GM18508 (cell line): ENCODE results near the gene BCL2L14.

Source experiments
- ATAC-seq: cut with Tn5 transposase; IDR thresholded peaks from one replicate; pipeline ENCODE4 v1.9.1; 2021; ENCODE audit warnings: moderate number of reproducible peaks; ENCODE audit not compliant: insufficient read depth, unreplicated experiment

BCL2L14 gene

DNA sequence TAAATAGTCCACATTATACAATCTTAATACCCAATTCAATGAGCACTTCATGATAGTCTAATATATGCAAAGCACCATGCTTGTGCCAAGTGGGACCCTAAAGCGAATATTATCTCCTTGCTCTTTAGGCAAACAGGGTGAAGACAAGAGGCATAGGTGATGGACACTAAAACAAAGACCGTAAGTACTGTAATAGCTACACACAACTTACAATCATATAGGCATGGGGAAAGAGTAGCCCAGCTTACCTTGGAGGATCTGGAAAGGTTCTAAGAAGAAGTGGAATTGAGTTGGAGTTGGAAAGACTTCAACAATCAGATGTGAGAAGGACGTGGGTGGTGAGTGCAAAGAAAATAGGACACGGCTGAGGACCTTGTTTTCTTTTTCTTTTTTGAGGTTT lies 19.1 kb upstream of the BCL2L14 start:
- ATAC-seq, result no peak

DNA sequence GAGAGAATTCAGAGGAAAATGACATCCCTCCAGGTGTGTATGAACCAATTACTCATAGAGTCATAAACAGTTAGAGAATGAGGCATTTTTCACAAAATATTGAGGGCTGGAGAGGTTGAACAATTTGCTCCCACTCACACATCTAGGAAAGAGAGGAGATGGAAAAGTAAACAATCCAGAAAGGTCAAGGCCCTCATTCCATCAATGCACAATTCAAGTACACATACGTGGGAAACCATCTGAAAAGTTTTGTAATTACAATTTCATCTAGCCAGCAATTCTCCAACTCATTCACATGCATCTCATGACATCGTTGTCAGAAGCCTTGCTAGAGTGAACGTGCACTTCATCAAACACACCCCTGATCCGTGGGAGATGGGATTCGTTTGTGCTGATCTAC lies 15.7 kb upstream of the BCL2L14 start:
- no peak for ATAC-seq

DNA sequence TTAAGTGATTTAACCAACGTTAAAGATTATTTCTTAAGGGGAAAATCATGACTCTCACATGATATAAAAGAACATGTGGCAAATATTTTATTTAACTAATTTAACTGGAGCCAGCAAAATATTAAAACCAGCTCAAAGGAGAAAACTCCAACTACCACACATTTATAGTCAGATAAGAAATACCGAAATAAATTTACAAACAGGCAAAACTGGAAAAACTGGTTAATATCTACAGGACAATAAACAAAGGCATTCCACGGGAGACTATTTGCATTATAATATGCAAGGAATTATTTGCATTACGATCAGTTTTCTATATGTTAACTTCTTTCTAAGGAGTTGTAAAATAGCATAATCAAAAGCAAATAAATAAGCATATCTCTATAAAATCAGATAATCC lies 13.8 kb upstream of the BCL2L14 start:
- no peak for ATAC-seq

DNA sequence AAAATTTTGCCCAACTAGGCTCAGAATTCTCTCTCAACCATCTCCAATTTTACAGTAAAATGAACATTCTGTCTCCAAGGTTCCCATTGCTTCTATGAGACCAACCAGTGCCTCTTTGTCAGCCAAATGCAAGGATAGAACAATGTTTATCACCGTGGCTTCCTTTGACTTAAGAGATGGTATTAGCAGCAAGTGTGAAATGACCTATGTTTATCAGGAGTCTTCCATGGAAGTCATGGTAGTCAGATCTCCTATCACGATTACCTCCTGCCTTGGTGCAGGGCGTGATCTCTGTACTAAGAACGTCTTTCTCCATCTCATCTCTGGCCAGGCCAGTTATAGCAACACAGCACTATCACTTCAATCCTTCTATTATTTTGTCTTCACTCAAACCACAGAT lies 6.1 kb upstream of the BCL2L14 start:
- no peak for ATAC-seq

DNA sequence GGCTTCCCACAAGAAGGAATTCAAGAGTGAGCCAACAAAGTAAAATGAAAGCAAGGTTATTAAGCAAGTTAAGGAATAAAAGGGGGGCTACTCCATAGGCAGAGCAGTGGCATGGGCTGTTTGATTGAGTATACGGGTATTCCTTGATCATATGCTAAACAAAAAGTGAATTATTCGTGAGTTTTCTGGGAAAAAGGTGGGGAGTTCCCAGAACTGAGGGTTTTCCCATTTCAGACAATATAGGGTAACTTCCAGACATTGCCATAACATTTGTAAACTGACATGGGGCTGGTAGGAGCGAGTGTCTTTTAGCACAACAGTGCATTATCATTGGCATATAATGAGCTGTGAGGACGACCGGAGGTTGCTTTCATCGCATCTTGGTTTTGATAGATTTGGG lies 2.0 kb upstream of the BCL2L14 start:
- ATAC-seq, result no peak

DNA sequence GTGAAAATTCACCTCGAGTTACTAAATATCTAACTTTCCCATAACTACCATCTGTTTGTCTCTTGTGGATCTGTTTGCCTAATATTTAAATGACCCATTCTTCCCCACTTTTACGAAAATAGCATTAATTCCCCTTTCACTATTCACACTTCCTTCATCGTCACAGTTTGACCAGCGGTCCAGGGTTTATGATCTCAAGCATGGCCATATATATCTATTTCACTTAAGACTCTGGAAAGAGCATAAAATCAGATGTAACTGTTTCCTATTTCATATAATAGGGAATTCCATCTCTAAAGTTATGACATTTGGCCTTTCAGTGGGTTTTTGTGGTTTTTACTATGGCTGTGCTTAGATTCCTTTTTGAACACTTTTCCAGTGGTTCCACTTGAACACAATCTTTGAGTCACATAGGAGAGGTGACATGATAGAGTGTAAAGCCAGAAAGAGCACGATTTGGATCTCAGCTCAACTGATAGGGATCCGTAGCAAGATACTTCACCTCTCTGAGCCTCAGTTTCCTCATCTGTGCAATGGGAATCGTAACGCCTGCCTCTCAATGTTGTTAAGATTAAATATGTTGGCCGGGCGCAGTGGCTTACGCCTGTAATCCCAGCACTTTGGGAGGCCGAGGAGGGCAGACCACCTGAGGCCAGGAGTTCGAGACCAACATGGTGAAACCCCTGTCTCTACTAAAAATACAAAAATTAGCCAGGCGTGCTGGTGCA lies 754 bp upstream of the BCL2L14 start:
- ATAC-seq, result no peak

DNA sequence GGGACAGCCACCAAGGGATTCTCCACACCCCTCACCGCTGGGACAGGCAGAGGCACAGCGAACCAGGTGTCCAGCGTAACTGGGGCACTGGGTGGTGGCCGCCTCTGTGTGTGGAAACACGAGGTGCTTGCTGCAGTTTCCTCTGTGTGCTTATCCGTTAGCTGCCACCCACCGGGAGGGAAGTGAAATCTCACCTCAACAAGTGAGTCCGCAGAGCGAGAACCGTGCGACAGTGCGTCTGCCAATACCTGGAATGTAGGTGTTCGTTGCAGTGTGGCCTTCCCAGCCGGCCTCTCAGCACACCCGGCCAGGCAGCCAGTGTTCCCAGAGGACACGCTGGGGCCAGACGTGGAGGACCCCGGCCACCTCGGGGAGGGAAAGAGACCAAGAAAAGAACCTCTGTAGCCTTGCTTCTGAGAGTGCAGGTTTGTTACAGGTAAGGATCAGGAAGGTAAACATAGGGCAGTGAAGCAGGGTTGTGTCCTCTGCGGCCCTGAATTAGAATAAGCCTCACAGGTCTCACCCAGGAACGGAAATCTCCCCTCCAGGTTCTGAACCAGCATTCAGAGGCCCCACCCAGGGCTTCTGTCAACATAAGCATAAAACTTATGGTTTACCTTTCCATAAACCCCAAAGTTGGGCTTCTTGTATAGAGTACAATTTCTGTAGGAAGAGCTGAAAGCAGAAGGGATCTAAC lies 1.5 kb downstream of the BCL2L14 start:
- ATAC-seq, result no peak

DNA sequence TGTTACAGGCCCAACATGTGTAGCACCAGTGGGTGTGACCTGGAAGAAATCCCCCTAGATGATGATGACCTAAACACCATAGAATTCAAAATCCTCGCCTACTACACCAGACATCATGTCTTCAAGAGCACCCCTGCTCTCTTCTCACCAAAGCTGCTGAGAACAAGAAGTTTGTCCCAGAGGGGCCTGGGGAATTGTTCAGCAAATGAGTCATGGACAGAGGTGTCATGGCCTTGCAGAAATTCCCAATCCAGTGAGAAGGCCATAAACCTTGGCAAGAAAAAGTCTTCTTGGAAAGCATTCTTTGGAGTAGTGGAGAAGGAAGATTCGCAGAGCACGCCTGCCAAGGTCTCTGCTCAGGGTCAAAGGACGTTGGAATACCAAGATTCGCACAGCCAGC lies 8.6 kb downstream of the BCL2L14 start:
- ATAC-seq, result no peak

DNA sequence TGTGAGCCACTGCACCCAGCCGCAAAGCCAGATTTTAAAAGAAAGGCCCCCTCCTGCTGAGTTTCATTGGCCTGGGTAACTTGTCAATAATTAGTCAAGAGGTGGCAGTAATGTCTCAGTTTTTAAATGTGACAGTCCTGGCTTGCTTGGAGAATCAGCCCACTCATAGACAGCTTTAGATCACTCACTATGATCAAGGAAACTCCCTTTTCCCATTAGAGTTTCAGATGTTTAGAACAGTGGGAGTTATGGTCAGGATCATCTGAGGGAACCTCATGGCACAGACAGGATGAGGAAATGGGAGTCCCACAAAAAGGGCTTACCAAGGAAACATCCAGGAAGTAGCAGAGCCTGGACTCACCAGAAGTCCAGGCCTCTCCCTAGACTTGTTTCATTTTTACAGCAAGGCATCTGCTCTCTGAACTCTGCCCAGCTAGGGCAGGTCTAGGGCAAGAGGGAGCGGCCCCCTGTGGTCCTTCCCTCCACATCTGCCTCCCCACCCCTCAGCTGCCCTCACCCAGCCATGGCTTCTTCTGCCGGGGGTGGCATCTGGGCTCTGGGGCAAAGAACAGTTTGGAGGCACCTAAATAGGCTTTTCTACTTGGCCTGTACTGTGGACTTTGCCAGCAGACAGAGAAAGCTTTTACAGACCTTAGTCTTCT lies 11.2 kb downstream of the BCL2L14 start:
- ATAC-seq, result no peak

DNA sequence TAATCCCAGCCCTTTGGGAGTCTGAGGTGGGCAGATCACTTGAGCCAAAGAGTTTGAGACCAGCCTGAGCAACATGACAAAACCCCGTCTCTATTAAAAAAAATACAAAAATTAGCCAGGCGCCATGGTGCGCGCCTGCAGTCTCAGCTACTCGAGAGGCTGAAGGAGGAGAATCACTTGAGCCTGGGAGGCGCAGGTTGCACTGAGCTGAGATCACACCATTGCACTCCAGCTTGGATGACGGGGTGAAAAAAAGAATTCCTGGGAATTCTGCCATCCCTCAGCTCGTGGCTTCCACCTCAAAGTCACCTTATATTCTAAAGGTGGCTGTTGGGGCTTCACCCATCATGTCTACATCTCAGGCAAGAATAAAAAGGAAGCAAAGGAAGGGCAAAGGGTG lies 12.9 kb downstream of the BCL2L14 start:
- no peak for ATAC-seq

DNA sequence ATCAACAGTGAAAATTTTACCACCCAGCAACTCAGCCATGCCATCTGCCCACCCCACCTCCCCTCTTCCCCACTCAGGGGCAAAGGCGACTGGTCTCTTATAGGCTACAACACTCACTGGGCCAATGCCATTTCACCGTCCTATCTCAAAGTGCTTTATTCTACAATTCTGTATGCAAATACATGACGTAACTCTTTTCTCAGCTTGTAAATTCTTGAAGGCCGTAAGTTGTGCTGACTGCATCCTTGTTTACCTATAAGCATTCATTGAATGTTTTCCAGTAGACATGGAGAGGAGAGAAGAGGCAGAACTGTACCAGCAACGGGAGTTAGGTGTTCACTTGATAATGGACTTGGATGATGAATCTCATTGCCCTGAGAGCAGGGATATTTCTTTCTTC lies 15.6 kb downstream of the BCL2L14 start:
- no peak for ATAC-seq

DNA sequence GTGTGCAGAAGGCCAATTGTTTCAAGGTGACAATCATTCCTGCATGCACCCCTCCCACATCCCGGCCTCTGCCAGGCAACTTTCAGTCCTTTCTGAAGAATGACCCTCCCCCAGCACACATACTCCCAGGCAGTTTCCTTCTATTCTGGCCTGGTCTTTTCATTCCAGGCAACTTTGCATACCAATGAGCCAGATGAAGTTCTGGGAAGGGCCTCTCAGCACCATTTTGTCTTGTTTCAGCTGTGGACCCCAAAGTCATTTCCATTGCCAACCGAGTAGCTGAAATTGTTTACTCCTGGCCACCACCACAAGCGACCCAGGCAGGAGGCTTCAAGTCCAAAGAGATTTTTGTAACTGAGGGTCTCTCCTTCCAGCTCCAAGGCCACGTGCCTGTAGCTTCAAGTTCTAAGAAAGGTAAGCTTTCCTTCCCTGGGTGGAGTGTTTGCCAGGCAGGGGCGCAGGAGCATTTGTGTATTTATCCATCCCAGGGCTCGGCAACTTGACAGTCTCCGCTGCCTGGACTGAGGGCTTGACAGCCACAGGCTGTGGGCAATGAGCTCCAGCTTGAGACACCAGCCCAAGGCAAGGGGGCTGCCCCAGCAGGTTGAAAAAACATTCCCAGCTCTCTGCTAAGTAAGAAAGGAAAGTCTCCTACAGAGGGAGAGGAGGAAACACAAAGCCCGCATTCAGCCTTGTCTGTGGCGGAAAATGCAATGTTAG lies 16.4 kb downstream of the BCL2L14 start:
- ATAC-seq, result no peak

DNA sequence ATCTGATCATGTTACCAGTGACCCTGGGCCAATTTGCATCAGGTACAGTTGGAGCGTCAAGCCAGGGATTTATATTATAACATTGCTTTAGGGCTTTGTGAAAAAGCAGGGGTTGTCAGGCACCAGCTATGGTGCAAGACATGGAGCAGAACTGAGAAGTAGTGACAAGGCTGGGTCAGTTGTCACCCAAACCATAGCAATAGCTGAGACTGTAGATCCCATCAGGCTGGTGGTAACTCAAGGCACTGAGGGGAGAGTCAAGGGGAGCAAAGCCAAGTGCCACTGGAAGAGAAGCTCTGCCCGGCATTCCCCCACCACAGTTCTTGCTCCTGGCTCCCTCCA lies 16.9 kb downstream of the BCL2L14 start:
- no peak for ATAC-seq

DNA sequence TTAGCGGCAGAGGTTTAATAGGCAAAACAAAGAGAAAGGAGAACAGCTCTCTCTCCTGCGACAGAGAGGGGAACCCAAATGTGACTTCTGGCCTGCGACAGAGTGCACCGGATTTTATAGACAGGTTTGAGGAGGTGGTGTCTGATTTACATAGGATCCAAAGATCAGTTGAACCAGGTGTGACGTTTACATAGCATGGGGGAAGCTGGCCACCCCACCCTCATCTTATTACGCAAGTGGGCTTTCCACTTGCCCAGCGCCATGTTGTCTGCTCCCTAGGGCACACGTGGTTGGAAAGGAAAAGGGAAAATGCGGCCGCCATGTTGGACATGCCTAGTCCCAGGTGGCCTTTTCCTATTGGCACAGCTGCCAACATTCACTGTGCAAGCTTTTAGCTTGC lies 17.4 kb downstream of the BCL2L14 start:
- no peak for ATAC-seq

DNA sequence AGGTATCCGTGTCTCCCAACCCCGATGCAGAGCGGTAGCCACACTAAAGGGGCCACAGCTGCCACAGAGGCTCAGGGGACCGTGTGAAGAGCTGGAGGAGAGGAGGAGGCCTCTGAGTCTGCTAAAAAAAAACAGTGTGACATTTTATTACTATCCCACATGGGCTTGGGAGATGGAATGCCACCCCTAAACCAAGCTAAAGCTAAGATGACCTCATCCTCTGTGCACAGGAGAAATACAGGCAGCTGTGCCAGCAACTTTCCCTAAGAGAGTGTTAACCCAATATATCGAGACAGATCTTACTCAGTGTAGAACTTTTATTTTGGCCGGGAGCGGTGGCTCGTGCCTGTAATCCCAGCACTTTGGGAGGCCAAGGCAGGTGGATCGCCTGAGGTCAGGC lies 18.0 kb downstream of the BCL2L14 start:
- no peak for ATAC-seq

DNA sequence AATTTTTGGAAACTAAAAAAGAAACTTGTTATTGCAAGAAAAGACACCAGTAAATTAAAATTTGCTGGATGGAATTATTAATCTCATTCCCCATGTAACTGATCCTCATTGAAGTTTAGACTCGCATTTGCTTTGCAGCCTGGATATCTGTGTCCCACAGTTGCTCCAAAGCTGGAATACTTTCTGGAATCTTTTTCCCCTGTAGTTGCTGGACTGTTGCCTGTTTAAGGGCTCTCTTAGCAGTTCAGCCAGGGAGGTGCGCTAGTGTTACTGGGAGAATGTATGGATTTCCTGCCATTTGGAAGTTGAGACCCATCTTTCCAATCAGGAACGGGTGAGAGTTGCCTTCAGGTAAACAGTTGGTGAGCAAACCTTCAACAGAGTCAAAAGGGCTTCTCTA lies 20.3 kb downstream of the BCL2L14 start:
- ATAC-seq, result no peak

DNA sequence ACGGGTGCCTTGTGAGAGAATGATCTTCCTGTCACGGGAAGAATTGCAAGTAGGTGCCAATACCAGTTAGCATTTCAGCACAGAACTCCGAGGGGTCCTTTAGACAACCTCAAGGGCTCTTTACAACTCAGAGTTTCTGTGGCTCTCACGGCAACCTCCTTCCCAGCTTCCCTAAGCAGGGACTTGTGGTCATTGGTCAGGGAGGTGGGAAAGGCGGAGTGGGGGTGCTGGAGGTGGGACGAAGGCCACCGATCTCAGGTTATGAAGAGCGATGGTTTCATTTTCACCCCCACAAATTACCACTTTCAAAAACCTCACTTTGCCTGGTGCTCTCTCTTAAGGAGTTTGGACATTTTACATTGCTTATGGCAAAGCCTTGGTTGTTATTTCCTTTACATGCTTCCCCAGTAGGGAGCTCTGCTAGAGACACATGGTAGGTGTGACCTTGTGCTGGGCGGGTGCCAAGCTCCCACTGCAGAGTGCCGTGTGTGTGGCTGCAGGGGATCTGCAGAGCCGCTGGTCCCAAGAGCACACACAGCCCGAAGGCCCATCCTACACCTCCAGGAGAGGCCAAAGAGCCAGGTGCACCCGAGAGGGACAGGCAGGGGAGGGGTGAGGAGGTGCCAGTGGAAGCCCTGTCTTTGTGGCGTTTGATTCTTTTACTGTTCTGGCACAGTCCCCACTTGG lies 21.4 kb downstream of the BCL2L14 start:
- no peak for ATAC-seq

DNA sequence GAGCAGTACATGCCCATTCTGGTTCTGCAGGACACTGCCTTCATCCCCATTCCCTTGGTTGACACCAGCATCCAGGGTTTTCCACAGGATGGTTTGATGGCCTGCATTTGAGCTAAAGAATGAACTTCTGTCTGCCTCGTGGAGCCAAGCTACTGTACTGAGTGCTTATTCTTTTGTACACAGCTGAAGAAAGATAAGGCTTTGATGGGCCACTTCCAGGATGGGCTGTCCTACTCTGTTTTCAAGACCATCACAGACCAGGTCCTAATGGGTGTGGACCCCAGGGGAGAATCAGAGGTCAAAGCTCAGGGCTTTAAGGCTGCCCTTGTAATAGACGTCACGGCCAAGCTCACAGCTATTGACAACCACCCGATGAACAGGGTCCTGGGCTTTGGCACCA lies 23.7 kb downstream of the BCL2L14 start:
- no peak for ATAC-seq

DNA sequence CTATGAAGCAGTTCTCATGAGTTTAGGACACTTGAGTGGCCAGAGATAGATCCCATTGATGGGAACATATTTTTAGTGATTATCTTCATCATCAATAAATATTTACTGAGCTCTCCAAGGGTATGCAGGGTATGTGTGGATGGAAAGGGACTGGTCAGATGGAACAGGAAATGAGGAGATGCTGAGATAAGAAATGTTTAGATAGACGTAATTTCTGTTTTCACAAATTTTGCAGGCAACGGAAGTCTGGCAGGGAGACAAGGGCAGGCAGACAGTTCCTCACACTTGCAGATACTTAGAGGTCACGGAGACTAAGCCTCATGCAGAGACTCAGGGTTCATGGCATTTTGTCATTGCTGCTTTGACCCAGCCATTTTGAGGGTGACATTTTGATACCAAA lies 24.3 kb downstream of the BCL2L14 start:
- no peak for ATAC-seq

DNA sequence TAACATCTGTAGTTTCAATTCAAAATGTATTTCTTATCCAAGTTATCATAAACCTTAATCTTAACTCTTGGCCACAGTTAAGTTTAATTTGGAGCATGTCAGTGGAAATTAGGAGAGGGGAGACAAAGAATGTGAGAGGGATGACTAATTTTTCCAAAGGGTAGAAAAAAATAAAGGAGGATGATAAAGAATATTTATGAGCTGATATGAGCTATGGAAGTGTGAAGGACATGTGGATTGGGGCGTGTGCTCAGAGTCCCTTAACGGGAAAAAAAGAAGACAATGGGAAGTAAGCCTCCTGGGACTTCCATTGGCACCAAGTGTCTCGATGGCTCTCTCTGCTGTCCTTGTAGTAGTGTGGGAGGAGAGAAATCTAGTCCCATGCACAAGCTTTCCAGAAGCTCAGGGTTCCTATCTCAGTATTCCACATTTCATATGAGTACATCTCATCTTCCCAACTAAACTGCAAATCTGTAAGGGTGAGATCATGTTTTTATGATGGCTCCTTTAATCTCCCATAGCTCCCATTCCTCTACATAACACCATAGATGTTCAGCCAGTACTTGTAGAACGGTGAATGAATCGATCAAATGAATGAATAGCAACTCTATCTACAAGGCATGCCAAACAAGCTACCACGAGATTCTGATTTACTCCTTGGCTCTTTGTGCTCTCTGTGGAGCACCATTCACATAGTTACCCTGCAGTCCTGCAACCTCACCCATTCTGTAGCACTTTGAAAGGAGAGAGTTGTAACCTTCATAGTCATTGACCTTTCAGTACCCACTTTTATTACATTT lies 27.4 kb downstream of the BCL2L14 start:
- ATAC-seq, result no peak
